Melanocyte of skin (primary cell): ENCODE data around the gene GALT. TPM values are rescaled to one million over a fixed set of nuclear protein-coding genes. Genes with fewer than 3 reads are reported as not detected.

ENCODE experiments used
- small RNA-seq, 2 donors: library from RNA; depleted of rRNA; stranded (forward); fragments of <200 nt; gene quantifications; one replicate each; pipeline ENCODE3, GENCODE V24; 2012
- total RNA-seq, 2 donors: library from RNA; depleted of rRNA; stranded (reverse); fragments of >200 nt; gene quantifications; 2 replicates each; pipeline ENCODE4 v1.2.3, GENCODE V29; 2012

GALT gene
- 10 to 100 TPM; 63.0 to 65.6 TPM for total RNA-seq

DNA sequence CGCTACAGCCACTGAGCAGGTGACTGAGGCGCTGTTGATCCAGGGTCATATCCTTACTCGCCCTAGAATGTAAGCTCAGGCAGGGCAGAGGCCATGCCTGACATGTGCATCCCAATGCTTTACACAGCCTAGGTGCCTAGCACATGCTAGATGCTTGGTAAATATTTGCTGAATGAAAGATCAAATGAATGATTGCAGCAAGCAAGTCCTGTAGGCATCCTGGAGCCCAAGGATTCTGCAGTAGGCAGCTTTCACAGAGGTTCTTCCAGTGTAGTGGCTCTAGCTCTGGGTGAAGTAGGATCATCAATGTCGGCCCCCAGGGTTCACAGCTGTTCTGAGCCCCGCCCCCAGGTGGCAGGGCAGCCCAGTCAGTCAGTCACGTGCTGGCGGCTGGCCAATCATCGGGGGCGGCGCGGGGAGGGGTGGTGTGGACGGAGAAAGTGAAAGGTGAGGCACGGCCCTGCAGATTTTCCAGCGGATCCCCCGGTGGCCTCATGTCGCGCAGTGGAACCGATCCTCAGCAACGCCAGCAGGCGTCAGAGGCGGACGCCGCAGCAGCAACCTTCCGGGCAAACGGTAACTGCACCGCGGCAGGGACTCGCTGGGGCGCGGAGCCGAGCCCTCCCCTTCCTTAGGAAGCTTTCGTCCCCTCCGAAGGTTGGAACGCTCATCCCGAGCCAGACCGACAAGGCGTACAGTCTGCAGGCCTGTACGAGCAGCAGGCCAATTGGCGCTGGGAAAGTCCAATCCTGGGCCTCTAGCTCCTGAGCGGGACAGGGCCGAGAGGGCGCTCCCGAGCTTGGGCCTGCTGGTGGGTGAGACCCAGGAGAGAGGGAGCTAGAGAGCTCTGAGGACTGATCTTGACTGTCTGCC, at the start of gene GALT:
GALT (plus strand) TSS at position 465 of the 873 bp plus-strand sequence; CDS start at position 495, 30 bp downstream.

DNA sequence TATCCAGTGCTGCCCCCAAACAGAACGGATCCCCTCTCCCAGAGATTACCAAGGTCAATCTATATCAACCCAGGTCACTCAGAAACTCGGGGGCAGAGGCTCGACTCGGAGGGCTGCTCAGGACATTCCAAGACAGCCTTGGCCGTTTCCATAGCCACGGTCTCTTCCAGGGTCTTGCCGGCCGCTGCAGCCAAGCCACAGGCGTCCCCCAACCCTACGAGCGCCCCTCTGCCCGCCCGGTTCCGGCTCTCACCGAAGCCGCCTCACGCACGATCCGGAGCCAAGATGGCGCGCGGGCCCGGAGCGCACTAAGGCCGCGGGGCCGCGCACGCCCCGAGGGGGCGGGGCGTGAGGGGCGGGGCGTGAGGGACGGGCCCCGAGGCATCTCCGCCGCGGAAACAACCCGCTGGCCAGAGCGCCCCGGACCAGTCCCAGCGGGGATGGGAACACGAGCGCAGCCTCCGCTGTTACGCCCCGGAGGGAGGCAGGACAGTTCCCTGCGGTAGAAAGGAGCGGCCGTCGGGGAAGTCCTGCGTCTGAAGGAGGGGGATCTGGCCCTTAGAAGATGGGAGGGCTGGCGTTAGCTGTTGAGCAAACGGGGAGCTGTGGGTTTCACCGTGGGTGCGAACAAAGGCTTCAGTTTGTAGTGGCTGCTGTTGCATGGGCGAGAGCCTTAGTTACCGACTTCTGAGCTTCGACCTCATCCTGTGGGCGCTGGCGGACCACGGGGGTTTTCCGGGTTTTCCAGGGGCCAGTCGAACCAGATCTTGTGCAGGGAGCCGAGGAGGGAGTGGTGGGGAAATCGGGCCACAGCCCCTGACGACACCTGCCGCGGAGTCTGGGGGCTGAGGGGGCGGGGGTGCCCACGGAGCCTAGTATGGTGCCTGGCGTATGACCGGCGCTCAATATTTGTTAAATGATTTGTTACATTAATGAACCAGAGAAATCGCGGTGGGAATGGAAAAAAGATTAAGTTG, 34.4 kb upstream of the GALT start, which contains the start of gene RPP25L:
RPP25L (minus strand) TSS at position 287 of the 977 bp plus-strand sequence. CDS start 801 bp downstream, outside the sequence.

DNA sequence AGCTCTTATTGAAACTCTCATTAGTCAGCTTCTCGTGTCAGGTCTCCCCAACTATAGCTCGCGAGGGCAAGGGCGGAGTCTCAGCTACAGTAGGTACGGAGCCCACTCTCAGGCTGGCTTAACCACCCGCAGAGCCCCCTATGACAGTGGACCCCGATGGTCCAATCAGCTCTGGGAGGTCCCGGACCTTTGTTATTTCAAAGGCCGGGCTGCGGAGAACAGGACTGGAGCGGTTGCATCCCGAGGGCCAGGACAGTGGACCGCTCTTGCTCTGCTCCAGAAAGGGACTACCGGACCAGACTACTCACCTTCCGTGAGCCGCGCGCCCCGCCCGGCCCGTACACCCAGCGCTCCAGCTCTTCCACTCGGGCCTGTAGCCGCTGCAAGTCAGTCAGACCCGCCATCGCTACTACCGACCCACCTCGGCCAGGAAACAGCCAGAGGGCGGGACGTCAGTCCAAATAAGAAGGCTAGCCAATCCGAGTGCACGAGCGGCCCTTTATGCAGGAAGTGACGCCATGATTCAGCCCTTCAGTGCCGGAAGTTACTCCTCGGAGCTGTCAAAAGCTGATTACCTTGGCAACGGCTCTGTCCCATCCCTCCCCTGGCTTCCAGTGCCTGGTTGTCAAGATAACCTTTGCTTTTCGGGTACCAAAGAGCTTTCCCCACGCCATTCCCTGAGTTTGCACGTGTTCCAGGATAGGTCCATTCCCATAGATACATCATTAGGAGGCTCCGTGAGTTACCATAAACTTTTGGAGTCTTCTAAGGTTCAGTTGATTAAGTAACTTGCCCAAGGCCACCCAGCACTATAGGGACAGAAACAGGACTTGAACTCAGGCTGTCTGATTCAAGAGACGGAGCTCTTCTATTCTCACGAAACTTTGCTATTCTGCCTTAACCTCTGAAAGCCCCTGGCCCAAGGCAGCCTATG, 26.1 kb upstream of the GALT start, which contains the start of gene DCTN3:
DCTN3 (minus strand) TSS at position 435 of the 934 bp plus-strand sequence; CDS start at position 404, 31 bp downstream.

DNA sequence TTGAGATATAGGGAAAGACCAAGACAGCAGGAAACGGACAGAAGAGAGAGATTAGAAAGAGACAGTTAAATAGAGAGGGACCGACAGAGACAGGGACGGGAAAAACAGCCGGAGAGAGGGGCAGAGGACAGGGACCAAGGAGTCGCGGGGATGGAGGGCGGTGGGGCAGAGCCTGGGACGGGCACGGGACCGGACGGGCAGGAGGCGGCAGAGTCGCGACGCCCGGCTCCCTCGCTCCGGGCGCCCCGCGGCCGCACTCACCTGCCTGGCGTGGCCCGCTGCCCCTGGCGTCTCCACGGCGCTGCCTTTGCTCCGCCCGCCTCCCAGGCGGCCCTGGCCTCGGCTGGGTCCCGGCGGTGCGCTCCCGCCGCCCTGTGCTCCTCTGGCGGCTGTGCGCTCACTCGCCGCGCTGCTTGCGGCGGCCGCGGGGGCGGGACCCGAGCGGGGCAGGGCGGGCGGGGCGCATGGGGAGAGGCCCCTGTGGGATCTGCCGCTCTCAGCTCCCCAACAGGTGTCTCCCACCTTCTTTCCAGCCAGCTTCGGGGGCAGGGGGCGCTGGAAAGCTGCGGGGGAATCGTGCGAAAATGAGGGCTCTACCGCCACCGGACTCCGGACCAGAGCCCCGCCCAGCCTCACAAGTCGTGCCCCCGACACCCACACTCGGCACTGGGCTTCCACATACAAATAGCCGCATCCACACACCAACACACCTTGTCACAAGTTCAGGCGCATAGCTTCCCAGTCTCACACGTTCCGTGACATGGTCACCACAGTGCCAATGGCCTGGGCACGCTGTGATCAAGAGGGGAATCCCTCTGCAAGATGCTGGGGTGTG, 17.6 kb upstream of the GALT start, which contains the start of gene ARID3C:
ARID3C (minus strand) TSS at position 411 of the 835 bp plus-strand sequence. CDS start 1,052 bp downstream, outside the sequence.

DNA sequence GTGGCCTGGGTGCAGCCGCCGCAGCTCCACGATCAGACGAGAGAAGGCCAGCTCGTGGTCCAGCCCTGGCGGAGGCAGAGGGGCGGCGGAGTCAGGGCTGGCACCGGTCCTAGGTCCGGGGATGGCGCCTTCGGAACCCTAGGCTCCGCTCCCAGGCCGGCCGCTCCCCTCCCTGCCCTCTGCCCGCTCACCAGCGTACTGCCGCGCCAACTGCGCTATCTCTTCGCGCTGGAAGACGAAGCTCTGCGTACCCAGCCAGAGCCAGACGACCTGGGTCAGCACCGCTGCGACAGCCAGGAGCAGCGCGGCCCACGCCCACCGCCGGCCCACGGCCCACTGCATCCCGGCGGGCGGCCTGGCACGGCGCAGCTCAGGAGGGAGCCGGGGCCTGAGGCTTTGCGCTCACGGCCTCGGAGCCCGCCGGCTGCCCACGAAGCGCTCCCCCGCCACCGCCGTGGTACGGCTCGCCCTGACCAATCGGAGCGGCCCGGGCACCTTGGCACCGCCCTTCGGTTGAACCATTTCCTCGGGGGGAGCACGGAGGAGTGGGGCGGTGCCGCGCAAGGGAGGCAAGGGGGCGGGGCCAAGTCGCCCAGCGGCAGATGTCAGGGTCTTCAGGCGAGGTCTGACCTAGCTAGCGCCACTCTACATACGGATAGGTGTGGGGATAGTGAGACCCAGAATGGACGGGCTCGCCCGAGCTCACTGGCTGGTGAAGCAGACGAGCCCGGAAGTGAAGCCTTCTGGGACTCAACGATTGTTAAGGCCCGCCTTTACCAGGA, 8.9 kb upstream of the GALT start, which contains the start of gene SIGMAR1:
SIGMAR1 (minus strand) TSS at position 432 of the 782 bp plus-strand sequence; CDS start at position 342, 90 bp downstream.

DNA sequence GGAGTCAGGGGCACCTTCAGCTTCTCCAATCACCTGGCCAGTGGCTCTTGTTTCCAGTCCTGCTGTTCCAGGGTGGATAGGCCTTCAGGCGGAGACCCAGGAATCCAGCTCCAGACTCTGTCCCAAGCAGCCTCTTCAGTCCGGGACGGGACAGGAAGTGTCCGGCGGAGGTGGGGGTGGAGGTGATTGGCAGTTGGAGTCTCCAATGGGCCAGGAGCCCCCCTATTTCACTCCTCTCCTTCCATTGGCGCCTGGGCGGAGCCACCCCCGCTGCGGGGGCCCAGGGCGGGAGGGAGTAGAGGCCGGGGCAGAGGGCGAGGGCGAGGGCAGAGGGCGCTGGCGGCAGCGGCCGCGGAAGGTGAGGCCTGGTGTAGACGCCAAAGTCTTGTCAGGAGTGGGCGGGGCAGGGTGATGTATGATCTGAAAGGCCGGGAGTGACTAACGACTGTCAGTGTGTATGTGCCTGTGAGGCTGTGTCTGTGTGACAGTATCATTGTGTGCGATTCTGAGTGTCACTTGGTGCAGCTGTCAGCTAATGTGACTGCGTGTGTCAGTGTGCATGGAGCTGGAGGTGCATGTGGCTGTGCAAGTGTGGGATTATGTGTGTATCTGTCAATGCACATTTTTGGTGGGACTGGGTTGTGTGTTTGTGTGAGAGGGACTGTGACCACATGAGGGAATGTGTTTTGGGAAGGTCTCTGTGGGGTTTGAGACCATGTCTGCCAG, 5.6 kb downstream of the GALT start, which contains the start of gene IL11RA:
IL11RA (plus strand) TSS at position 310 of the 726 bp plus-strand sequence. CDS start 3,033 bp downstream, outside the sequence.

DNA sequence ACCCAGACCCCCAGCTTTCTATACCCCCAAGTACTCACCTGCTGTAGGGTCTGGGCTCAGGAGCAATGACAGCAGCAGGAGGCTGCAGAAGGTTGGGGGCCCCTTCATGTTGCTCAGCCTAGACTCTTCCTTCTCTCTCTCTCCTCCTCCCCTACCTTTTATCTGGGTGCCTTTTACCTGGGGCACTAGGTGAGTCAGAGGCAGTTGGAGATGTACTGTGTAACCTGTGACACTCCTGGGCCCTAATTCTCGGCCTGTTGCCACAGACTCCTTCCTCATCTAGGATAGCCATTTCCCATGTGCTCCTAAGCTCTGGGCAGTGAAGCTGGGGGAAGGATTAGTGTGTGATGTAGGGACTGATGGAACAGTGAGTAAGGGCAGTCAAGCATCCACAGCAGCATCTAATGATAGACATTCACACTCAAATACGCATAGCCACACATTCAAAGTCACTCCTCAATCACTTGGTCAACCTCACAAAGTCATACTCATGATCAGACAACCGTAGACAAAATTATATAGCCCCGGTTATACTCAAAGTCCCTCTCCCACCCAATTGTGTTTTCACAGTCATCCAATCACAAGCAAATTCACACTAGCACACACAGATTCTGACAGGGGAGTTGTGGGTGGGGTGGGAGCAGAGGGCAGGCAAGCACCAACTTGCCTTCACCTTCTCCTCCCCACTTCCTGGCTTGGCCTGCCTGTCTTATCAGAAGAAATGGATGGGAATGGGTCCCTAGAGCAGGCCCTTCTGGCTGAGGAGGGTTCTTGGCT, 16.2 kb downstream of the GALT start, which contains the start of gene CCL27:
CCL27 (minus strand) TSS at position 132 of the 777 bp plus-strand sequence; CDS start at position 108, 24 bp downstream.

DNA sequence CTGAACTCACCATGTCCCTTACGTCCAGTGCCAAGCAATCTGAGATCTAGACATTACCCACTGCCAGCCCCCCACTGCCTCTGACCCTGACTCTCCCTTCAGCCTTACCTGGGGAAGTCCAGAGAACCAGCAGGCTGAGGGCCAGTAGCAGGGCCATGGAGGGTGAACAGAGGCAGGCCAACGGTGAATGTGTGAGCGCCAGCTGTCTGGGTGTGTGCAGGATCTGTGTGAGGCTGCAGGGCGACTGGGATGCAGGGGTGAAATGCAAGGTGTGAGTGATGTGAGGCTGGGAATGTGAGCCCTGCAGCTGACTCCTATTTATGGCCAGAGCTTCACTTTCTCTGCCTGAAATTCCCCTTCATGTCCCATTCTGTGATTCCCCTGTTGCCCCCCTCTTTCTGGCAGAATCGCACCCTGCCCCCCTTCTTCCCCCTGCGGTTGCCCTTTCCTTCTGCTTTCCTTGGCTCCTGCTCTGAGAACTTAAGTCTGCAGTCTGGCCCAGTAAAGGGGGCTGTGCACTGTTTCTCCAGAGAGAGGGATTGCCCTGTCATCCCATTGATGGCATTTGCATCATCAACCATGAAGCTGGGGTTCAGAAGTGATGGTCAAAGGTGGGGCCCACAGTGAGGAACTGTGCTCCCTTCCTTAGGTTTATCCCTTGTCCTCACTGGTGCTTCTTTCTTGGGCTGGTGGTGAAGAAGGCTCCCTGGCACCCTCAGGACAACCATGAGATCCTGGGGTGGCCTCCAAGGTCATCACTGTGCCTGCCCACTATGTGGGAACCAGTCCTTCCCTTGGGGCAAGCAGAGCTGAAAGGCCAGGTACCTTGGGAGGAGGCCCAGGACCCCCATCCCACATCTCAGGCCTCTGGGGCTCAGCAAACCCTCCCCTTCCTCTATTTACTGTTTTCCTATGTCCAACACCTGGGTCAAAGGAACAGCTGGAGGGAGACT, 44.8 kb downstream of the GALT start, which contains the start of gene CCL19:
CCL19 (minus strand) TSS at position 294 of the 953 bp plus-strand sequence; CDS start at position 157, 137 bp downstream.

Small RNAs within 50 kb of the gene (small RNA-seq; reads per million reads assigned to genes)
- 0 reads per million in 2 donors for gene CCL27

Other genes with a start within 250 kb of the GALT start
- 10 to 100 TPM; 16.0 to 18.2 TPM for gene FAM219A, start 188.1 kb upstream of the GALT start, total RNA-seq
- gene DNAI1, start 187.9 kb upstream of the GALT start, total RNA-seq: not detected
- gene ENHO, start 123.7 kb upstream of the GALT start, total RNA-seq: 1 to 10 TPM in 1 of 2 donors, under 1 TPM in 1; 0.67 to 1.4 TPM
- under 1 TPM in 1 of 2 donors, not detected in 1; 0.34 TPM for gene CNTFR, start 57.0 kb upstream of the GALT start, total RNA-seq
- gene RPP25L, start 34.6 kb upstream of the GALT start, total RNA-seq: 10 to 100 TPM; 15.8 to 21.3 TPM
- gene DCTN3, start 26.2 kb upstream of the GALT start, total RNA-seq: 10 to 100 TPM; 71.2 to 73.3 TPM
- gene ARID3C, start 17.6 kb upstream of the GALT start, total RNA-seq: under 1 TPM in 1 of 2 donors, not detected in 1; under 0.01 TPM
- 100 to 1,000 TPM; 132 to 213 TPM for gene SIGMAR1, start 8.9 kb upstream of the GALT start, total RNA-seq
- 10 to 100 TPM; 13.0 to 13.1 TPM for gene IL11RA, start 5.5 kb downstream of the GALT start, total RNA-seq
- under 1 TPM in 1 of 2 donors, not detected in 1; 0.34 TPM for gene CCL27, start 16.0 kb downstream of the GALT start, total RNA-seq
- not detected for gene CCL19, start 44.6 kb downstream of the GALT start, total RNA-seq
- gene CCL21, start 63.5 kb downstream of the GALT start, total RNA-seq: not detected